Measurements from ENCODE around the gene LASP1NB.

Gene LASP1NB

DNA sequence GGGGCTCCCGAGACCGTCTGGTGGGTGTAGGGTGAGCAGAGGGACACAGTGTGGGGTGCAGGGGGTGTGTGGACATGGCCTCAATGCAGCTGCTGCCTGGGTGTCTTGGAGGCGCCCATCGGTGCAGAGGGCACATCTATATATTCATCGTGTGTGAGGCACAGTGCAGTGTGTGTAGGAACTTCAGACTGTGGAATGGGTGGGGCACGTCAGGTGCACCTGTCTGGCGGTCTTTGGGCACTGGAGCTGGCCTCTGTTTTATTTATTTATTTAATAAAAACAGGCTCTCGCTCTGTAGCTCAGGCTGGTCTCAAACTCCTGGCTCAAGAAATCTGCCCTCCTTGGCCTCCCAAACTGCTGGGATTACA is 38.8 kb upstream of the LASP1NB start:
- in situ Hi-C loops (cut with HindIII; ENCODE audit: extremely low pct_ligation_motif_present, low pct_unique_long_range_greater_than_20kb): no loop called here
- H3K4me1 ChIP-seq (ENCODE audit: insufficient read depth, low read length): peaks cover 37% of the 10 kb centered on the region
- DNase-seq (ENCODE audit: low spot score): no peak
- peaks cover 49% of the 10 kb centered on the region for H3K79me2 ChIP-seq (ENCODE audit: insufficient read depth, low read length)
- ChIA-PET CTCF (ENCODE audit: low intra/inter-chr PET ratio, low total read pairs) (no interaction called here), POLR2A (interaction anchor here (1.8 to 3.8 kb wide), 4 partner anchors 12 to 29 kb away, joined by 4 to 18 read pairs (median 8); no protein-coding TSS in a partner anchor)
- WGBS (ENCODE audit: low lambda C conversion rate): 97% methylated on average over 8 of the region's 8 CpGs
- no peaks in the 10 kb centered on the region for H3K9me3 ChIP-seq (ENCODE audit: low read length)
- no peak overlapping the region for H3K4me2 ChIP-seq (ENCODE audit: low read depth, low read length)
- peaks cover 52% of the 10 kb centered on the region for H4K20me1 ChIP-seq (ENCODE audit: insufficient read depth, low read length)
- no peak overlapping the region for H2AFZ ChIP-seq (ENCODE audit: low read length)
- no peak for FAIRE-seq
- peaks cover 55 to 88% of the 10 kb centered on the region in 2 experiments for H3K36me3 ChIP-seq (replicated peaks in 1 of 2; ENCODE audit: control insufficient read depth in 1 of 2, insufficient read depth in 2 of 2, low read length in 2 of 2)
- intact Hi-C loops (cut with micrococcal nuclease; ENCODE audit: unreplicated experiment): no loop called here
- H3K4me3 ChIP-seq (replicated peaks in 1 of 3; ENCODE audit: insufficient read depth in 1 of 3, low read depth in 2 of 3, low read length in 3 of 3): no peak overlapping the region
- ATAC-seq: no peak
- H3K9ac ChIP-seq (ENCODE audit: insufficient read depth, low read depth, low read length): no peak overlapping the region
- H3K27ac ChIP-seq (ENCODE audit: extremely low read length, insufficient read depth, low read length): no peak overlapping the region
- H3K27me3 ChIP-seq (ENCODE audit: control insufficient read depth in 1 of 2, insufficient read depth in 2 of 2, low read length in 2 of 2): no peaks in the 10 kb centered on the region
- TF ChIP-seq ZNF205 (CRISPR knock-in tag; IDR thresholded peaks at IDR 0.05): no peak
- TF ChIP-seq SOX5 (CRISPR knock-in tag; IDR thresholded peaks at IDR 0.05; ENCODE audit: borderline replicate concordance): no peak
- no peak for TF ChIP-seq SMC3 (IDR thresholded peaks at IDR 0.05; ENCODE audit: low read length)
- peak; percentile 9 for TF ChIP-seq AGO2 (optimal IDR thresholded peaks at IDR 0.05; ENCODE audit: low read depth, low read length)
- no peak for TF ChIP-seq ZNF317 (CRISPR knock-in tag; IDR thresholded peaks at IDR 0.05)
- no peak for TF ChIP-seq FIP1L1 (IDR thresholded peaks at IDR 0.05; ENCODE audit: borderline replicate concordance, insufficient read depth, low read depth, low read length)
- no peak for TF ChIP-seq U2AF2 (IDR thresholded peaks at IDR 0.05; ENCODE audit: low read depth, low read length)
- TF ChIP-seq ZNF550 (CRISPR knock-in tag; IDR thresholded peaks at IDR 0.05; ENCODE audit: borderline replicate concordance): no peak
- no peak for TF ChIP-seq DNMT3B (CRISPR knock-in tag; conservative IDR thresholded peaks at IDR 0.05)
- TF ChIP-seq NFKB2 (CRISPR knock-in tag; IDR thresholded peaks at IDR 0.05; ENCODE audit: borderline replicate concordance): no peak
- peak; percentile 28 for TF ChIP-seq RBM22 (optimal IDR thresholded peaks at IDR 0.05; ENCODE audit: low read length)
- TF ChIP-seq ZNF274 (CRISPR knock-in tag; IDR thresholded peaks at IDR 0.05): no peak
- TF ChIP-seq ZNF530 (CRISPR knock-in tag; IDR thresholded peaks at IDR 0.05; ENCODE audit: low read depth): no peak
- BruUV-seq (replicated peaks): no TSS peak

All from HepG2 (cell line).